Activated T-cell treated with anti-CD3 and anti-CD28 coated beads, Interleukin-2, amount 50 U/mL, for 1 hour (primary cell): ENCODE measurements around the gene LIF.
A peak's percentile ranks its signal among the peaks of the same experiment; 100 is the strongest.

Experiments
- DNase-seq: peaks from one replicate; pipeline ENCODE4 v3.0.0-alpha.2; 2020

LIF gene

GRCh38 chr22:30283342-30283741 lies 36.8 kb upstream of the LIF start:
- no peak for DNase-seq

- DNase-seq, result no peak
These were observed 36.1 kb upstream of the LIF start for GRCh38 chr22:30282616-30283046.

- no peak for DNase-seq
These were observed 33.9 kb upstream of the LIF start for GRCh38 chr22:30280505-30280904.

GRCh38 chr22:30279932-30280331 lies 33.4 kb upstream of the LIF start:
- no peak for DNase-seq

GRCh38 chr22:30279046-30279788 lies 32.7 kb upstream of the LIF start:
- DNase-seq, result no peak

GRCh38 chr22:30277547-30278344 lies 31.2 kb upstream of the LIF start:
- DNase-seq, result no peak

- DNase-seq, result no peak
These were observed 29.5 kb upstream of the LIF start for GRCh38 chr22:30276039-30276438.

GRCh38 chr22:30275625-30276024 lies 29.1 kb upstream of the LIF start:
- DNase-seq, result peak; percentile 43

GRCh38 chr22:30274437-30274812 lies 27.9 kb upstream of the LIF start:
- no peak for DNase-seq

- DNase-seq, result no peak
These were observed 27.3 kb upstream of the LIF start for GRCh38 chr22:30273711-30274436.

- DNase-seq, result no peak
These were observed 26.4 kb upstream of the LIF start for GRCh38 chr22:30272781-30273601.

- DNase-seq, result no peak
These were observed 24.3 kb upstream of the LIF start for GRCh38 chr22:30270832-30271231.

- DNase-seq, result no peak
These were observed 21.8 kb upstream of the LIF start for GRCh38 chr22:30268331-30268730.

GRCh38 chr22:30267382-30268302 lies 21.1 kb upstream of the LIF start:
- DNase-seq, result peak; percentile 40

- DNase-seq, result peak; percentile 74
These were observed 20.2 kb upstream of the LIF start, which contains the start of gene OSM for GRCh38 chr22:30266445-30267381. OSM (minus strand) TSS chr22:30266851; CDS start chr22:30266799, 52 bp downstream.

- peak; percentile 82 for DNase-seq
These were observed 19.4 kb upstream of the LIF start for GRCh38 chr22:30265823-30266444.

- DNase-seq, result no peak
These were observed 18.7 kb upstream of the LIF start for GRCh38 chr22:30265131-30265720.

GRCh38 chr22:30263883-30264282 lies 17.3 kb upstream of the LIF start:
- DNase-seq, result no peak
